GM23338 (cell line): ENCODE results near the gene MOB2.

Source experiments
- CREB1 ChIP-seq: fragments of 250-450 bp; sonication (Bioruptor Pico); IDR thresholded peaks from 2 replicates; pipeline ENCODE4 v1.5.0; 2020; ENCODE audit warnings: low read depth, mild to moderate bottlenecking, moderate library complexity
- ETS1 ChIP-seq: IDR thresholded peaks from 2 replicates; pipeline ENCODE4 v1.6.1; 2016; ENCODE audit warnings: antibody characterized with exemption
- EZH2 ChIP-seq: fragments of 200-600 bp; sonication (generic); IDR thresholded peaks from one replicate; pipeline ENCODE4 v1.8.0; 2017; ENCODE audit warnings: antibody characterized with exemption, mild to moderate bottlenecking, low read depth; ENCODE audit not compliant: unreplicated experiment
- EZH2phosphoT487 ChIP-seq: fragments of 200-600 bp; sonication (generic); IDR thresholded peaks from one replicate; pipeline ENCODE4 v1.8.1; 2018; ENCODE audit warnings: antibody characterized with exemption; ENCODE audit not compliant: unreplicated experiment
- JUNB ChIP-seq: IDR thresholded peaks from one replicate; pipeline ENCODE4 v1.6.1; 2016; ENCODE audit warnings: antibody characterized with exemption; ENCODE audit not compliant: unreplicated experiment
- NANOG ChIP-seq: IDR thresholded peaks from 2 replicates; pipeline ENCODE4 v1.6.1; 2016; ENCODE audit warnings: antibody characterized with exemption, borderline replicate concordance
- POLR2AphosphoS5 ChIP-seq: IDR thresholded peaks from 2 replicates; pipeline ENCODE4 v1.6.1; 2016; ENCODE audit warnings: antibody characterized with exemption, low read depth
- REST ChIP-seq: IDR thresholded peaks from one replicate; pipeline ENCODE4 v1.6.1; 2018; ENCODE audit warnings: antibody characterized with exemption; ENCODE audit not compliant: unreplicated experiment
- ZNF114 ChIP-seq: fragments of 250-450 bp; sonication (Bioruptor Pico); IDR thresholded peaks from 2 replicates; pipeline ENCODE4 v1.5.0; 2020; ENCODE audit warnings: mild to moderate bottlenecking, moderate library complexity
- ZNF331 ChIP-seq: fragments of 250-450 bp; sonication (Bioruptor Pico); IDR thresholded peaks from 2 replicates; pipeline ENCODE4 v1.5.0; 2020; ENCODE audit warnings: low read depth, mild to moderate bottlenecking, moderate library complexity
- TF ChIP-seq, protein P1 (sequence below), 2 experiments: fragments of 200-600 bp in 1 of 2; sonication (generic) in 1 of 2; conservative IDR thresholded peaks; 2 replicates each; pipeline versions ENCODE4 v1.5.1 to v1.6.1; 2016 to 2017; ENCODE audit warnings: antibody characterized with exemption in 2 of 2, low read depth in 2 of 2, mild to moderate bottlenecking in 2 of 2, moderate library complexity in 1 of 2

- TF ChIP-seq EZH2phosphoT487 (no peak), REST (no peak), ZNF114 (CRISPR knock-in tag) (no peak), POLR2AphosphoS5 (no peak), EZH2 (no peak), CREB1 (no peak), JUNB (no peak), ETS1 (no peak), NANOG (no peak), ZNF331 (CRISPR knock-in tag) (no peak)
- TF ChIP-seq, protein P1, sequence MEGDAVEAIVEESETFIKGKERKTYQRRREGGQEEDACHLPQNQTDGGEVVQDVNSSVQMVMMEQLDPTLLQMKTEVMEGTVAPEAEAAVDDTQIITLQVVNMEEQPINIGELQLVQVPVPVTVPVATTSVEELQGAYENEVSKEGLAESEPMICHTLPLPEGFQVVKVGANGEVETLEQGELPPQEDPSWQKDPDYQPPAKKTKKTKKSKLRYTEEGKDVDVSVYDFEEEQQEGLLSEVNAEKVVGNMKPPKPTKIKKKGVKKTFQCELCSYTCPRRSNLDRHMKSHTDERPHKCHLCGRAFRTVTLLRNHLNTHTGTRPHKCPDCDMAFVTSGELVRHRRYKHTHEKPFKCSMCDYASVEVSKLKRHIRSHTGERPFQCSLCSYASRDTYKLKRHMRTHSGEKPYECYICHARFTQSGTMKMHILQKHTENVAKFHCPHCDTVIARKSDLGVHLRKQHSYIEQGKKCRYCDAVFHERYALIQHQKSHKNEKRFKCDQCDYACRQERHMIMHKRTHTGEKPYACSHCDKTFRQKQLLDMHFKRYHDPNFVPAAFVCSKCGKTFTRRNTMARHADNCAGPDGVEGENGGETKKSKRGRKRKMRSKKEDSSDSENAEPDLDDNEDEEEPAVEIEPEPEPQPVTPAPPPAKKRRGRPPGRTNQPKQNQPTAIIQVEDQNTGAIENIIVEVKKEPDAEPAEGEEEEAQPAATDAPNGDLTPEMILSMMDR (conservative IDR thresholded peaks at IDR 0.05; ENCODE audit: low read depth in 2 of 2), result no peak
Observed at GRCh38 chr11:1467270-1467669, 19.3 kb downstream of the MOB2 start.
